K562 (cell line): Measurements from ENCODE around the gene GIGYF1. TPM values are rescaled to one million over a fixed set of nuclear protein-coding genes. Genes with fewer than 3 reads are reported as not detected.

ENCODE experiments used
- ATAC-seq: fragments of 200-7000 bp; cut with Tn5 transposase; 3 replicates; pipeline ENCODE4 v1.9.1; 2020; ENCODE audit warnings: moderate library complexity
- BruUV-seq: library from RNA; stranded (reverse); fragments of 400-500 nt; replicated peaks from 2 replicates; lab custom pipeline; 2021; lab: Mats Ljungman, UMichigan
- CTCF ChIA-PET: fragments of 300-600 bp; formaldehyde crosslinking; extraction: SDS; loops from one replicate; lab custom pipeline; 2021; ENCODE audit warnings: low intra/inter-chr PET ratio; lab: Yijun Ruan, JAX
- POLR2A ChIA-PET: fragments of 300-600, 350-650 bp; sonication (Branson Sonifier 250); formaldehyde crosslinking; extraction: SDS; loops from one replicate; lab custom pipeline; 2021; ENCODE audit warnings: antibody characterized with exemption, inconsistent platforms; lab: Yijun Ruan, JAX
- DNase-seq, 4 experiments: peaks; one replicate each; pipeline versions ENCODE4 v3.0.0 to v3.0.0-alpha.2; 2011 to 2018; ENCODE audit warnings: low spot score in 3 of 4, mixed read lengths in 3 of 4; ENCODE audit errors: extremely low read depth in 1 of 4
- FAIRE-seq: peaks from 2 replicates; lab custom pipeline; 2011; peaks lifted over from hg19 to GRCh38; lab: Jason Lieb, UNC
- H2AFZ ChIP-seq: 2 replicates; pipeline ENCODE4 v1.6.0; 2011; ENCODE audit warnings: low read depth, low read length, control low read depth, inconsistent platforms
- H3K27ac ChIP-seq: fragments of 200-600 bp; 3 replicates; pipeline ENCODE4 v1.8.0; 2011; ENCODE audit warnings: low read depth, mild to moderate bottlenecking, control low read depth, inconsistent platforms, low read length, moderate library complexity, mixed read lengths; ENCODE audit errors: extremely low read depth
- H3K27me3 ChIP-seq, 2 experiments: fragments of 300-600 bp in 1 of 2; 2 replicates in 1 of 2; 3 replicates in 1 of 2; pipeline versions ENCODE4 v1.6.0 to v1.8.0; 2011; ENCODE audit warnings: inconsistent platforms in 2 of 2, low read length in 2 of 2, mild to moderate bottlenecking in 1 of 2, mixed read lengths in 1 of 2, moderate library complexity in 1 of 2; ENCODE audit not compliant: control insufficient read depth in 2 of 2, insufficient read depth in 2 of 2
- H3K36me3 ChIP-seq: fragments of 300-600 bp; 3 replicates; pipeline ENCODE4 v1.8.0; 2011; ENCODE audit warnings: mild to moderate bottlenecking, low read length, inconsistent platforms; ENCODE audit not compliant: control insufficient read depth, insufficient read depth
- H3K4me1 ChIP-seq, 2 experiments: fragments of 200-600 bp in 1 of 2; replicated peaks in 1 of 2; 2 replicates in 1 of 2; 3 replicates in 1 of 2; pipeline versions ENCODE4 v1.5.1 to v1.8.0; 2011; ENCODE audit warnings: inconsistent platforms in 2 of 2, low read length in 2 of 2, mild to moderate bottlenecking in 1 of 2, mixed read lengths in 1 of 2, moderate library complexity in 1 of 2; ENCODE audit not compliant: control insufficient read depth in 2 of 2, insufficient read depth in 2 of 2
- H3K4me2 ChIP-seq: 2 replicates; pipeline ENCODE4 v1.6.1; 2011; ENCODE audit warnings: low read length, control low read depth, inconsistent platforms, mixed read lengths; ENCODE audit not compliant: insufficient read depth
- H3K4me3 ChIP-seq: fragments of 200-600 bp; sonication (generic), shearing (Covaris generic); 2 replicates; pipeline ENCODE4 v1.5.1; 2016; ENCODE audit warnings: control low read depth, inconsistent platforms
- H3K79me2 ChIP-seq: fragments of 200-600 bp; 3 replicates; pipeline ENCODE4 v1.8.0; 2011; ENCODE audit warnings: low read length, inconsistent platforms; ENCODE audit not compliant: control insufficient read depth, insufficient read depth
- H3K9ac ChIP-seq, 2 experiments: 2 replicates each; pipeline versions ENCODE4 v1.6.0 to v1.6.1; 2011; ENCODE audit warnings: low read depth in 2 of 2, low read length in 2 of 2, control low read depth in 1 of 2, inconsistent platforms in 1 of 2, mild to moderate bottlenecking in 1 of 2, mixed read lengths in 1 of 2; ENCODE audit not compliant: insufficient read depth in 1 of 2
- H3K9me1 ChIP-seq: one replicate; pipeline ENCODE4 v1.6.0; 2011; ENCODE audit warnings: inconsistent platforms, mild to moderate bottlenecking, low read length, moderate library complexity; ENCODE audit not compliant: control insufficient read depth, insufficient read depth
- H3K9me3 ChIP-seq: replicated peaks from 2 replicates; pipeline ENCODE4 v1.5.1; 2011; ENCODE audit warnings: low read depth, low read length, inconsistent platforms; ENCODE audit not compliant: control insufficient read depth, insufficient read depth
- H4K20me1 ChIP-seq: replicated peaks from 2 replicates; pipeline ENCODE4 v1.6.1; 2011; ENCODE audit warnings: low read length, inconsistent platforms, mixed read lengths; ENCODE audit not compliant: control insufficient read depth, insufficient read depth
- ATF1 ChIP-seq, 2 experiments: fragments of 450-650 bp in 1 of 2; IDR thresholded peaks; 2 replicates each; pipeline ENCODE4 v1.6.1; 2016; ENCODE audit warnings: missing compliant biosample characterization in 1 of 2, missing genetic modification characterization in 1 of 2
- ATF7 ChIP-seq: fragments of 450-650 bp; IDR thresholded peaks from 2 replicates; pipeline ENCODE4 v1.7.1; 2014; ENCODE audit warnings: mild to moderate bottlenecking, moderate library complexity
- CBX1 ChIP-seq: sonication (generic); IDR thresholded peaks from 2 replicates; pipeline ENCODE4 v1.6.1; 2016; ENCODE audit warnings: antibody characterized with exemption, low read depth, mild to moderate bottlenecking
- HES1 ChIP-seq: fragments of 450-650 bp; IDR thresholded peaks from 2 replicates; pipeline ENCODE4 v1.6.1; 2016; ENCODE audit warnings: low read depth, mild to moderate bottlenecking, moderate library complexity
- JUND ChIP-seq, 2 experiments: IDR thresholded peaks; 2 replicates in 1 of 2; 3 replicates in 1 of 2; pipeline ENCODE4 v1.6.1; 2011; ENCODE audit warnings: borderline replicate concordance in 2 of 2, low read depth in 2 of 2, low read length in 2 of 2, improper control_type of control experiment in 1 of 2, missing biosample characterization in 1 of 2, missing genetic modification characterization in 1 of 2, missing genetic modification reagents in 1 of 2
- PYGO2 ChIP-seq: fragments of 450-650 bp; IDR thresholded peaks from 2 replicates; pipeline ENCODE4 v1.6.1; 2016; ENCODE audit warnings: mild to moderate bottlenecking, missing genetic modification characterization, moderate library complexity, missing compliant biosample characterization
- SIX5 ChIP-seq, 2 experiments: IDR thresholded peaks; 2 replicates each; pipeline ENCODE4 v1.6.1; 2011; ENCODE audit warnings: low read length in 2 of 2, borderline replicate concordance in 1 of 2, low read depth in 1 of 2, mild to moderate bottlenecking in 1 of 2, moderate library complexity in 1 of 2; ENCODE audit not compliant: insufficient read depth in 1 of 2
- SNAPC5 ChIP-seq: fragments of 250-450 bp; sonication (Bioruptor Pico); IDR thresholded peaks from 2 replicates; pipeline ENCODE4 v1.8.0; 2021; ENCODE audit warnings: moderate library complexity, mild to moderate bottlenecking, inconsistent platforms
- SPI1 ChIP-seq: IDR thresholded peaks from 2 replicates; pipeline ENCODE4 v1.6.1; 2011; ENCODE audit warnings: low read depth, low read length, control low read depth, borderline replicate concordance
- TCF7L2 ChIP-seq: fragments of 150-350 bp; IDR thresholded peaks from 2 replicates; pipeline ENCODE4 v1.6.1; 2016; ENCODE audit warnings: low read depth, mild to moderate bottlenecking, low read length, moderate library complexity
- YY1 ChIP-seq, 3 experiments: IDR thresholded peaks; 2 replicates each; pipeline ENCODE4 v1.6.1; 2011; ENCODE audit warnings: low read length in 2 of 3, mild to moderate bottlenecking in 2 of 3, moderate library complexity in 2 of 3, borderline replicate concordance in 1 of 3, control low read depth in 1 of 3, low read depth in 1 of 3; ENCODE audit not compliant: insufficient read depth in 3 of 3, insufficient replicate concordance in 2 of 3, control insufficient read depth in 1 of 3, insufficient read length in 1 of 3; ENCODE audit errors: extremely low read depth in 1 of 3
- WGBS: fragments of 100-300 bp; shearing (Covaris generic); methylation state at CpG from one replicate; pipeline ENCODE4 v1.1.6; 2016; ENCODE audit warnings: low coverage, mixed read lengths; ENCODE audit not compliant: insufficient coverage; ENCODE audit errors: missing lambda C conversion rate; 5-methylcytosine and 5-hydroxymethylcytosine counted together
- in situ Hi-C: fragments of 300-500 bp; cut with MboI; formaldehyde crosslinking; loops from 4 replicates; pipeline ENCODE4 v1.15.0; 2018; ENCODE audit warnings: inconsistent platforms, mixed read lengths
- intact Hi-C: fragments of 100-400 bp; cut with micrococcal nuclease; formaldehyde crosslinking; loops from 2 replicates; pipeline ENCODE4 v1.14.2; 2022
- polyA plus RNA-seq, 8 experiments: library from polyadenylated mRNA; depleted of rRNA in 4 of 8; stranded (reverse) in 5 of 8; unstranded in 3 of 8; fragments of >200 nt; fragmentation: Nextera tagmentation in 2 of 8; fragmentation: Illumina TruSeq in 1 of 8; extraction: Ambion mirVana in 2 of 8; extraction: Trizol in 1 of 8; gene quantifications; 2 replicates each; pipeline versions ENCODE4 v1.2.1 to v1.2.3, GENCODE V29; 2011 to 2014; ENCODE audit warnings: inconsistent platforms in 1 of 8, missing spikeins in 1 of 8
- total RNA-seq, 7 experiments: library from RNA; depleted of rRNA in 6 of 7; stranded (reverse); fragments of >200 nt in 6 of 7; fragmentation: Illumina TruSeq in 2 of 7; extraction: Trizol in 2 of 7; gene quantifications; 2 replicates each; pipeline versions ENCODE4 v1.2.1 to v1.2.3, GENCODE V29; 2011 to 2021; ENCODE audit warnings: low replicate concordance in 1 of 7
- TF ChIP-seq, protein P1 (sequence below), 2 experiments: fragments of 450-650 bp in 1 of 2; sonication (generic) in 1 of 2; formaldehyde crosslinking in 1 of 2; IDR thresholded peaks in 1 of 2; conservative IDR thresholded peaks in 1 of 2; 2 replicates each; pipeline versions ENCODE4 v1.6.1 to v1.8.1; 2016 to 2023; ENCODE audit warnings: mild to moderate bottlenecking in 2 of 2, moderate library complexity in 2 of 2, inconsistent platforms in 1 of 2, missing genetic modification reagents in 1 of 2
- TF ChIP-seq, protein P2 (sequence below): fragments of 450-650 bp; IDR thresholded peaks from 2 replicates; pipeline ENCODE4 v1.6.1; 2016
- TF ChIP-seq, protein P3 (sequence below): sonication (generic); formaldehyde crosslinking; IDR thresholded peaks from 2 replicates; pipeline ENCODE4 v1.8.0; 2023; ENCODE audit warnings: mild to moderate bottlenecking, missing genetic modification reagents

GIGYF1 gene
- total and polyA plus RNA-seq, 9 of the 15 experiments (the other 6 are each of a cell fraction or from before 2014, with no cell fraction given) = 0.56 to 76.2 (median 16.8) TPM

DNA sequence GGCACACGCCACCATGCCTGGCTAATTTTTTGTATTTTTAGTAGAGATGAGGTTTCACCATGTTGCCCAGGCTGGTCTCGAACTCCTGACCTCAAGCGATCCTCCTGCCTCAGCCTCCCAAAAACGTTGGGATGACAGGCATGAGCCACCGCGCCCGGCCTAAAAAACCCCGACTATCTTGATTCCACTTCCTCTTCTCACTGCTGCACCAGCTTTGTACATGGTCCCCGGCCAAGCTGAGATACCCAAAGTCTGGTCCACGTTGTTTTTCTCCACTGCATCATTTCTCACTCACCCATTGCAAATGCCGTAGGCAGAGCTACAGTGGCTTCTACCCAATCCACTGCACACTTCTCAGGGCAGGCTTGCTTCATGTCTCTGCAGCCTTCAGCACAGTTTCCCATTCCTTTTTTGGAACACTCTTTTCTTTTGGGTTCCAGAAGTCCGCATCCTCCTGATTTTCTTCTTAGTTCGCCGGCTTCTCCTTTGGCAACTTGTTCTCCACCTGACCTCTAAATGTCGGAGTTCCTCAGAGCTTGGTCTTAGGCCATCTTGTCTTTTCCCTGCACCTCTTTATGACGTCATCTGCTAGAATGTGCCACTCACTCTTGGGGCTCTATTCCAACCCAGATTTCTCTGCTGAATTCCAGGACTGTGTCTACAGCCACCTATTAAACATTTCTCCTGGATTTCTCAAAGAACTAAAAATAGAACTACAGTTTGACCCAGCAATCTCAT, 26.6 kb downstream of the GIGYF1 start:
- H3K27ac ChIP-seq = no peak overlapping the region
- 22% methylated on average over 16 of the region's 16 CpGs for WGBS
- no peak overlapping the region for H3K4me3 ChIP-seq
- no peaks in the 10 kb centered on the region for H4K20me1 ChIP-seq
- no peaks in the 10 kb centered on the region for H3K79me2 ChIP-seq
- no peak overlapping the region for H3K9ac ChIP-seq
- H3K9me3 ChIP-seq = no peaks in the 10 kb centered on the region
- peak; percentile 31 for ATAC-seq
- in situ Hi-C loops = no loop called here
- H3K4me2 ChIP-seq = no peak overlapping the region
- POLR2A ChIA-PET = interaction anchor here (0.6 to 1.3 kb wide), 2 partner anchors 12 to 23 kb away, joined by 3 to 4 read pairs; partner anchors contain the start of gene ACTL6B
- no peak for DNase-seq
- intact Hi-C loops = no loop called here
- BruUV-seq = no TSS peak
- H3K4me1 ChIP-seq = peaks cover 0 to 3% of the 10 kb centered on the region in 2 experiments; a peak in 2 of 5 replicates
- CTCF ChIA-PET = no interaction called here
- H3K9me1 ChIP-seq = no peaks in the 10 kb centered on the region
- peaks cover 0 to 6% of the 10 kb centered on the region in 2 experiments; a peak in 1 of 5 replicates for H3K27me3 ChIP-seq
- peak; percentile 32 for FAIRE-seq
- H2AFZ ChIP-seq = 0 out of 2 replicates have a peak overlapping the region, but pooled peaks have one; percentile 38
- H3K36me3 ChIP-seq = no peaks in the 10 kb centered on the region
- TF ChIP-seq ATF7 (peak; percentile 92), TCF7L2 (no peak), SIX5 (IDR thresholded peaks at IDR 0.05; ENCODE audit: borderline replicate concordance in 1 of 2, insufficient read depth in 1 of 2, low read depth in 1 of 2, low read length in 2 of 2) (peak in 1 of 2 experiments; percentile 3; a peak in 1 of 4 replicates), SPI1 (peak; percentile 92), YY1 (IDR thresholded peaks at IDR 0.05; ENCODE audit: borderline replicate concordance in 1 of 3, control insufficient read depth in 1 of 3, extremely low read depth in 1 of 3, insufficient read depth in 3 of 3, insufficient read length in 1 of 3, insufficient replicate concordance in 2 of 3, low read depth in 1 of 3, low read length in 2 of 3) (peak in 1 of 3 experiments; percentile 33), CBX1 (no peak), JUND (IDR thresholded peaks at IDR 0.05; ENCODE audit: borderline replicate concordance, low read depth, low read length) (0 out of 2 replicates have a peak, but pooled peaks have one; percentile 32), JUND (tag; IDR thresholded peaks at IDR 0.05; ENCODE audit: borderline replicate concordance, low read depth, low read length) (no peak; the same call in 2 of the 3 replicates), SNAPC5 (CRISPR knock-in tag) (no peak), HES1 (no peak), PYGO2 (tag) (no peak), ATF1 (CRISPR knock-in tag; IDR thresholded peaks at IDR 0.05) (no peak), ATF1 (tag; IDR thresholded peaks at IDR 0.05) (peak; percentile 64; the same call in 1 of the 2 replicates)
- TF ChIP-seq, protein P1, sequence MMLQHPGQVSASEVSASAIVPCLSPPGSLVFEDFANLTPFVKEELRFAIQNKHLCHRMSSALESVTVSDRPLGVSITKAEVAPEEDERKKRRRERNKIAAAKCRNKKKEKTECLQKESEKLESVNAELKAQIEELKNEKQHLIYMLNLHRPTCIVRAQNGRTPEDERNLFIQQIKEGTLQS (IDR thresholded peaks at IDR 0.05) = peak; percentile 92
- TF ChIP-seq, protein P1 (CRISPR knock-in tag; conservative IDR thresholded peaks at IDR 0.05) = 0 out of 2 replicates have a peak, but pooled peaks have one; percentile 40
- TF ChIP-seq, protein P2, sequence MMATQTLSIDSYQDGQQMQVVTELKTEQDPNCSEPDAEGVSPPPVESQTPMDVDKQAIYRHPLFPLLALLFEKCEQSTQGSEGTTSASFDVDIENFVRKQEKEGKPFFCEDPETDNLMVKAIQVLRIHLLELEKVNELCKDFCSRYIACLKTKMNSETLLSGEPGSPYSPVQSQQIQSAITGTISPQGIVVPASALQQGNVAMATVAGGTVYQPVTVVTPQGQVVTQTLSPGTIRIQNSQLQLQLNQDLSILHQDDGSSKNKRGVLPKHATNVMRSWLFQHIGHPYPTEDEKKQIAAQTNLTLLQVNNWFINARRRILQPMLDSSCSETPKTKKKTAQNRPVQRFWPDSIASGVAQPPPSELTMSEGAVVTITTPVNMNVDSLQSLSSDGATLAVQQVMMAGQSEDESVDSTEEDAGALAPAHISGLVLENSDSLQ = peak; percentile 34; the same call in 1 of the 2 replicates
- TF ChIP-seq, protein P3, sequence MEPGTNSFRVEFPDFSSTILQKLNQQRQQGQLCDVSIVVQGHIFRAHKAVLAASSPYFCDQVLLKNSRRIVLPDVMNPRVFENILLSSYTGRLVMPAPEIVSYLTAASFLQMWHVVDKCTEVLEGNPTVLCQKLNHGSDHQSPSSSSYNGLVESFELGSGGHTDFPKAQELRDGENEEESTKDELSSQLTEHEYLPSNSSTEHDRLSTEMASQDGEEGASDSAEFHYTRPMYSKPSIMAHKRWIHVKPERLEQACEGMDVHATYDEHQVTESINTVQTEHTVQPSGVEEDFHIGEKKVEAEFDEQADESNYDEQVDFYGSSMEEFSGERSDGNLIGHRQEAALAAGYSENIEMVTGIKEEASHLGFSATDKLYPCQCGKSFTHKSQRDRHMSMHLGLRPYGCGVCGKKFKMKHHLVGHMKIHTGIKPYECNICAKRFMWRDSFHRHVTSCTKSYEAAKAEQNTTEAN (CRISPR knock-in tag) = no peak
